ENCODE data around the gene NPAS3. TPM values are rescaled to one million over a fixed set of nuclear protein-coding genes. Genes with fewer than 3 reads are reported as not detected.

Gene NPAS3
- total RNA-seq, 1 experiment from 2014 or later, result 15.6 TPM

- Histone ChIP-seq H3K36me3 (ENCODE audit: insufficient read depth, low read length, poor library complexity, severe bottlenecking) (no peaks in the 10 kb centered on the region), H3K27me3 (replicated peaks; ENCODE audit: insufficient read depth, low read depth, low read length, poor library complexity) (no peaks in the 10 kb centered on the region), H3K4me1 (ENCODE audit: insufficient read depth, low read length, poor library complexity, severe bottlenecking) (no peaks in the 10 kb centered on the region), H3K4me3 (ENCODE audit: low read depth, low read length, poor library complexity, severe bottlenecking) (no peak overlapping the region), H3K27ac (ENCODE audit: low read depth, low read length, poor library complexity, severe bottlenecking) (no peak overlapping the region), H3K9me3 (ENCODE audit: low read depth, low read length, poor library complexity, severe bottlenecking) (no peaks in the 10 kb centered on the region)
- peak; percentile 80 for DNase-seq (ENCODE audit: low spot score)
- CTCF ChIA-PET, result no interaction called here
- TF ChIP-seq EZH2 (IDR thresholded peaks at IDR 0.05; ENCODE audit: borderline replicate concordance, low read depth, low read length, poor library complexity, severe bottlenecking), result no peak
- no peak for TF ChIP-seq CTCF (conservative IDR thresholded peaks at IDR 0.05; ENCODE audit: low read depth, low read length)
- intact Hi-C loops (cut with micrococcal nuclease; ENCODE audit: unreplicated experiment), result no loop called here
- POLR2A ChIA-PET (ENCODE audit: low non-redundant PET), result no interaction called here
- no TSS peak for BruUV-seq (replicated peaks)
Observed at GRCh38 chr14:33755358-33755757, 816.7 kb downstream of the NPAS3 start.

- no peaks in the 10 kb centered on the region for H3K4me1 ChIP-seq (ENCODE audit: insufficient read depth, low read length, poor library complexity, severe bottlenecking)
- H3K4me3 ChIP-seq (ENCODE audit: low read depth, low read length, poor library complexity, severe bottlenecking), result no peak overlapping the region
- H3K27ac ChIP-seq (ENCODE audit: low read depth, low read length, poor library complexity, severe bottlenecking), result no peak overlapping the region
- H3K36me3 ChIP-seq (ENCODE audit: insufficient read depth, low read length, poor library complexity, severe bottlenecking), result no peaks in the 10 kb centered on the region
- intact Hi-C loops (cut with micrococcal nuclease; ENCODE audit: unreplicated experiment), result no loop called here
- no peaks in the 10 kb centered on the region for H3K9me3 ChIP-seq (ENCODE audit: low read depth, low read length, poor library complexity, severe bottlenecking)
- BruUV-seq (replicated peaks), result no TSS peak
- TF ChIP-seq CTCF (conservative IDR thresholded peaks at IDR 0.05; ENCODE audit: low read depth, low read length), result no peak
- no peak for TF ChIP-seq EZH2 (IDR thresholded peaks at IDR 0.05; ENCODE audit: borderline replicate concordance, low read depth, low read length, poor library complexity, severe bottlenecking)
- H3K27me3 ChIP-seq (replicated peaks; ENCODE audit: insufficient read depth, low read depth, low read length, poor library complexity), result no peaks in the 10 kb centered on the region
- ChIA-PET POLR2A (ENCODE audit: low non-redundant PET) (no interaction called here), CTCF (no interaction called here)
- no peak for DNase-seq (ENCODE audit: low spot score)
Observed at GRCh38 chr14:33756833-33757232, 818.2 kb downstream of the NPAS3 start.

GRCh38 chr14:33758547-33758946, 819.9 kb downstream of the NPAS3 start:
- Histone ChIP-seq H3K4me1 (ENCODE audit: insufficient read depth, low read length, poor library complexity, severe bottlenecking) (peaks cover 15% of the 10 kb centered on the region), H3K4me3 (ENCODE audit: low read depth, low read length, poor library complexity, severe bottlenecking) (no peak overlapping the region), H3K27me3 (replicated peaks; ENCODE audit: insufficient read depth, low read depth, low read length, poor library complexity) (no peaks in the 10 kb centered on the region), H3K27ac (ENCODE audit: low read depth, low read length, poor library complexity, severe bottlenecking) (no peak overlapping the region), H3K36me3 (ENCODE audit: insufficient read depth, low read length, poor library complexity, severe bottlenecking) (no peaks in the 10 kb centered on the region), H3K9me3 (ENCODE audit: low read depth, low read length, poor library complexity, severe bottlenecking) (no peaks in the 10 kb centered on the region)
- ChIA-PET CTCF (no interaction called here), POLR2A (ENCODE audit: low non-redundant PET) (no interaction called here)
- BruUV-seq (replicated peaks), result no TSS peak
- DNase-seq (ENCODE audit: low spot score), result no peak
- TF ChIP-seq EZH2 (IDR thresholded peaks at IDR 0.05; ENCODE audit: borderline replicate concordance, low read depth, low read length, poor library complexity, severe bottlenecking) (no peak), CTCF (conservative IDR thresholded peaks at IDR 0.05; ENCODE audit: low read depth, low read length) (no peak)
- intact Hi-C loops (cut with micrococcal nuclease; ENCODE audit: unreplicated experiment), result no loop called here
